Neural cell (in vitro differentiated cells): ENCODE measurements around the gene CCNB1IP1. TPM values are rescaled to one million over a fixed set of nuclear protein-coding genes. Genes with fewer than 3 reads are reported as not detected.

ENCODE experiments used
- H2AFZ ChIP-seq: fragments of 200-600, 300-800 bp; sonication (generic), shearing (Covaris generic); 2 replicates; pipeline ENCODE4 v1.6.0; 2014; ENCODE audit warnings: low read depth, mild to moderate bottlenecking, antibody characterized with exemption, low read length, moderate library complexity
- H3F3A ChIP-seq: fragments of 200-600 bp; shearing (Covaris generic); 2 replicates; pipeline ENCODE4 v1.6.1; 2016; ENCODE audit warnings: mild to moderate bottlenecking, moderate library complexity, mixed read lengths, antibody characterized with exemption, low read length; ENCODE audit not compliant: insufficient read depth, poor library complexity, severe bottlenecking
- H3K27ac ChIP-seq: fragments of 200-600, 300-800 bp; sonication (generic), shearing (Covaris generic); 2 replicates; pipeline ENCODE4 v1.5.1; 2014; ENCODE audit warnings: mild to moderate bottlenecking, low read length, moderate library complexity
- H3K27me3 ChIP-seq: fragments of 300-800, 200-600 bp; sonication (generic), shearing (Covaris generic); 2 replicates; pipeline ENCODE4 v1.6.0; 2014; ENCODE audit warnings: mild to moderate bottlenecking, low read depth, low read length, moderate library complexity; ENCODE audit not compliant: insufficient read depth
- H3K36me3 ChIP-seq: fragments of 300-800, 200-600 bp; sonication (generic), shearing (Covaris generic); 2 replicates; pipeline ENCODE4 v1.5.1; 2014; ENCODE audit warnings: mild to moderate bottlenecking, antibody characterized with exemption, low read length, moderate library complexity; ENCODE audit not compliant: insufficient read depth
- H3K4me2 ChIP-seq: fragments of 300-800, 200-600 bp; sonication (generic), shearing (Covaris generic); 2 replicates; pipeline ENCODE4 v1.6.0; 2014; ENCODE audit warnings: mild to moderate bottlenecking, low read length
- H3K4me3 ChIP-seq: fragments of 300-800, 200-600 bp; sonication (generic), shearing (Covaris generic); 2 replicates; pipeline ENCODE4 v1.5.1; 2014; ENCODE audit warnings: mild to moderate bottlenecking, low read length, moderate library complexity
- H3K79me2 ChIP-seq: fragments of 200-600 bp; shearing (Covaris generic); replicated peaks from 2 replicates; pipeline ENCODE4 v1.6.0; 2014; ENCODE audit warnings: mild to moderate bottlenecking, low read length, moderate library complexity; ENCODE audit not compliant: insufficient read depth
- H3K9ac ChIP-seq: fragments of 300-800, 200-600 bp; sonication (generic), shearing (Covaris generic); 2 replicates; pipeline ENCODE4 v1.6.1; 2016; ENCODE audit warnings: mild to moderate bottlenecking, low read length, mixed read lengths
- H3K9me2 ChIP-seq: fragments of 200-600 bp; shearing (Covaris generic); 2 replicates; pipeline ENCODE4 v1.6.1; 2016; ENCODE audit warnings: mild to moderate bottlenecking, low read length, mixed read lengths; ENCODE audit not compliant: insufficient read depth
- H3K9me3 ChIP-seq: fragments of 200-600, 300-800 bp; sonication (generic), shearing (Covaris generic); 2 replicates; pipeline ENCODE4 v1.6.1; 2016; ENCODE audit warnings: mild to moderate bottlenecking, mixed run types, low read length, moderate library complexity, mixed read lengths
- H4K20me1 ChIP-seq: fragments of 200-600 bp; shearing (Covaris generic); 2 replicates; pipeline ENCODE4 v1.6.1; 2016; ENCODE audit warnings: mild to moderate bottlenecking, mixed run types; ENCODE audit not compliant: insufficient read depth
- CTCF ChIP-seq: fragments of 450-650 bp; IDR thresholded peaks from 2 replicates; pipeline ENCODE4 v1.5.1; 2014; ENCODE audit warnings: antibody characterized with exemption, mild to moderate bottlenecking, moderate library complexity; ENCODE audit not compliant: poor library complexity, severe bottlenecking
- EP300 ChIP-seq: fragments of 450-650 bp; conservative IDR thresholded peaks from 2 replicates; pipeline ENCODE4 v1.6.1; 2014; ENCODE audit warnings: antibody characterized with exemption, mild to moderate bottlenecking, moderate library complexity; ENCODE audit not compliant: poor library complexity, severe bottlenecking
- EZH2 ChIP-seq: fragments of 200-600, 300-800 bp; shearing (Covaris generic), sonication (generic); IDR thresholded peaks from 2 replicates; pipeline ENCODE4 v1.6.1; 2014; ENCODE audit warnings: antibody characterized with exemption, low read length, borderline replicate concordance, mild to moderate bottlenecking; ENCODE audit not compliant: insufficient read depth, poor library complexity, severe bottlenecking
- MXI1 ChIP-seq: fragments of 450-650 bp; conservative IDR thresholded peaks from 2 replicates; pipeline ENCODE4 v1.6.1; 2014; ENCODE audit warnings: antibody characterized with exemption, mild to moderate bottlenecking; ENCODE audit not compliant: poor library complexity, severe bottlenecking
- POLR2AphosphoS5 ChIP-seq: IDR thresholded peaks from 2 replicates; pipeline ENCODE4 v1.6.1; 2012
- RAD21 ChIP-seq: fragments of 450-650 bp; conservative IDR thresholded peaks from 2 replicates; pipeline ENCODE4 v1.6.1; 2014; ENCODE audit warnings: antibody characterized with exemption, mild to moderate bottlenecking, moderate library complexity
- REST ChIP-seq: IDR thresholded peaks from 2 replicates; pipeline ENCODE4 v1.6.1; 2012; ENCODE audit warnings: borderline replicate concordance
- SMC3 ChIP-seq: fragments of 450-650 bp; conservative IDR thresholded peaks from 2 replicates; pipeline ENCODE4 v1.6.1; 2014; ENCODE audit warnings: antibody characterized with exemption, mild to moderate bottlenecking, moderate library complexity; ENCODE audit not compliant: poor library complexity
- TAF1 ChIP-seq: IDR thresholded peaks from 2 replicates; pipeline ENCODE4 v1.6.1; 2012; ENCODE audit warnings: low read depth
- polyA plus RNA-seq: library from polyadenylated mRNA; depleted of rRNA; stranded (reverse); fragments of >200 nt; gene quantifications from 2 replicates; pipeline ENCODE4 v1.2.3, GENCODE V29; 2014

The CCNB1IP1 gene
- polyA plus RNA-seq, 1 donor from 2014 or later: 67.2 TPM

- Histone ChIP-seq H3K79me2 (no peaks in the 10 kb centered on the region), H4K20me1 (no peaks in the 10 kb centered on the region), H3K27me3 (no peaks in the 10 kb centered on the region), H3K4me2 (no peak overlapping the region), H3K27ac (no peak overlapping the region), H3K4me3 (no peak overlapping the region), H3F3A (no peaks in the 10 kb centered on the region), H3K9ac (no peak overlapping the region), H2AFZ (no peak overlapping the region), H3K36me3 (no peaks in the 10 kb centered on the region), H3K9me2 (no peaks in the 10 kb centered on the region), H3K9me3 (no peaks in the 10 kb centered on the region)
- no peak for TF ChIP-seq TAF1
- TF ChIP-seq EZH2: no peak
- TF ChIP-seq CTCF: no peak
- TF ChIP-seq REST: no peak
- TF ChIP-seq RAD21: no peak
- TF ChIP-seq EP300: no peak
- no peak for TF ChIP-seq SMC3
- TF ChIP-seq POLR2AphosphoS5: no peak
- TF ChIP-seq MXI1: no peak
These were observed 54.7 kb downstream of the CCNB1IP1 start for GRCh38 chr14:20278414-20278813.

GRCh38 chr14:20277409-20277808 is 55.7 kb downstream of the CCNB1IP1 start:
- Histone ChIP-seq H3K36me3 (no peaks in the 10 kb centered on the region), H3K9ac (no peak overlapping the region), H3K27me3 (no peaks in the 10 kb centered on the region), H3K9me2 (no peaks in the 10 kb centered on the region), H3K27ac (no peak overlapping the region), H4K20me1 (no peaks in the 10 kb centered on the region), H3K4me3 (no peak overlapping the region), H3K79me2 (no peaks in the 10 kb centered on the region), H3K4me2 (no peak overlapping the region), H3K9me3 (no peaks in the 10 kb centered on the region), H3F3A (no peaks in the 10 kb centered on the region), H2AFZ (no peak overlapping the region)
- TF ChIP-seq EZH2: no peak
- TF ChIP-seq RAD21: no peak
- TF ChIP-seq SMC3: no peak
- no peak for TF ChIP-seq POLR2AphosphoS5
- TF ChIP-seq REST: no peak
- TF ChIP-seq MXI1: no peak
- no peak for TF ChIP-seq EP300
- TF ChIP-seq CTCF: no peak
- no peak for TF ChIP-seq TAF1
